ENCODE measurements around the gene CCDC83. TPM values are rescaled to one million over a fixed set of nuclear protein-coding genes. Genes with fewer than 3 reads are reported as not detected.

Gene CCDC83
- total RNA-seq: not detected
- long read RNA-seq: 0 reads

DNA sequence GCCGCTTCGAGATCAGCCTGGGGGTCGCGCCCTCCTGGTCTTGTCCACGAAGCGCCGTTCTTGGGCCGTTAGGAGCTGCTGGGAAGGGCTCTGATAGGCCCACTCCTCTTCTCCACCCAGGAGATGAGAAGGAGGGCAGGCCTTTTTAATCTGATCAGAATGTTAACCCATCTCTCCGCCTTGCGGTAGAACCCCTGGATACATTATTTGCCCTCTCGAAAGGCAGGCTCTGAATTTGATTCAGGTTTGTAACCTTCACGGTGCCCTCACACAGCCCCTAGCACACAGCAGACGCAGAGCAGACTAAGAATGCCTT is at the start of gene CCDC83:
CCDC83 (plus strand) TSS at position 43 of the 316 bp plus-strand sequence. CDS start 9,741 bp downstream, outside the sequence.
- intact Hi-C loops (cut with DNase I): loop anchor here in 1 of 2 donors (10.0 kb wide), 3 partner anchors 90 to 440 kb away; partner anchors contain the start of gene EED
- no peak for DNase-seq
- no peak for ATAC-seq

GRCh38 chr11:85805387-85805786 is 49.8 kb upstream of the CCDC83 start:
- no peak for DNase-seq
- no peak for ATAC-seq
- intact Hi-C loops (cut with DNase I): no loop called here

GRCh38 chr11:85806016-85806415 is 49.2 kb upstream of the CCDC83 start:
- no peak for DNase-seq
- ATAC-seq: no peak
- intact Hi-C loops (cut with DNase I): no loop called here

DNA sequence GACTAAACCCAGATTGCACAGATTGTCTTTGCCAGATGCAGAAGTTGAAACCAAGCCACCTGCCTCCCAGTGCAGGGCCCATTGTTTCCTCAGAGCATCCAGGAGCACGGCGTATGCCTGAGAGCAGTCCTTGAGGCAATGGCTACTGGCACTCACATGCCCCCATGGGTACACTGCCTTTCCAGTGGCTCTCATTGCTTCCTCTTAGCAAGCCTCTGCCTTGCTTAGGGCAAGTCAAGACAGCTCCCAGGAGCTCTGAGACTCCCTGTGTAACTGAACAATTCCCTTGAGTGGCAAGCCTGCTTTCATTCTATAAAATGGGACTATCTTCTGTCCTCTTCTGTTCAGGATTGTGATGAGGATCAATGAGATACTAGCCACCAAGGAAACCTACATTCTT is 48.3 kb upstream of the CCDC83 start:
- ATAC-seq (no peak), DNase-seq (no peak)
- intact Hi-C loops (cut with DNase I): no loop called here

DNA sequence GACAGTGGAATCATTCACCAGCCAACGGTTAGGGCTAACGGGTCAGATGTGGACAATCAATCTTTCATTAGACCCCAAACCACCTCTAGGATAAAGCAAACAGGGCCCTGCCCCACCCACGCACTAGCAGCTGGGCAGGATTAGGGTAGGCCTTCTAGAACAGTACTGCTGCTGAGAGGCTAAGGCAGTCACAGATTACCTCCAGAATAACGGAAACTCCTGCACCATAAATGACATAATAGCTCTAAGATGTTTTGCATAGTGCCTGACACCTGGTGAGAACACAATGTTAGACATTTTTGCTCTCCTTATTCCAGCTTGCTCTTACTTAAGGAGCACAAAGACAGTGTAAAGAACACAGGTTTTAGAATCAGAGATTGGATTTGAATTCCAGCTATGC is 46.0 kb upstream of the CCDC83 start:
- no peak for DNase-seq

DNA sequence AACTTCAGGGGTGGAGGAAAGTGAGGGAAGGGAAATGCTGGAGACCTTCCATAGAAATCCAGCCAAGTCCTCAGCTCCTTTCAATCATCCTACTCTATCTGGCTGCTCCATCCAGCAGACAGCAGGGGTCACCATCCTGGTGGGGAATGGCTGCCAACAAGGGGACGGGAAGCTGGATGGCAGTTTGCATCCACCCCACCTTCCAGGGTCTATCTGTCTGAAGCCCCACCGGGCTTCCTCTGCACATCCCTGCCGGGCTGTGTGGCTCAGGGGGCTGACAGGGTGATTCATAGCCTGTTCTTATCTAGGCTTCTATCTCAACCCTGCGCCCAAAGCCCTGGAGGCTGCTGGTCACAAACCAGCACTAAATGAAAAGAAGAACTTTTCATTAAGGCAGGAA is 45.3 kb upstream of the CCDC83 start:
- ATAC-seq (peak in 1 of 2 donors; percentile 8), DNase-seq (no peak)
- intact Hi-C loops (cut with DNase I): no loop called here

More for the DNA sequence above, 46.0 kb upstream of the CCDC83 start:
- intact Hi-C loops (cut with DNase I): no loop called here
- ATAC-seq: no peak

DNA sequence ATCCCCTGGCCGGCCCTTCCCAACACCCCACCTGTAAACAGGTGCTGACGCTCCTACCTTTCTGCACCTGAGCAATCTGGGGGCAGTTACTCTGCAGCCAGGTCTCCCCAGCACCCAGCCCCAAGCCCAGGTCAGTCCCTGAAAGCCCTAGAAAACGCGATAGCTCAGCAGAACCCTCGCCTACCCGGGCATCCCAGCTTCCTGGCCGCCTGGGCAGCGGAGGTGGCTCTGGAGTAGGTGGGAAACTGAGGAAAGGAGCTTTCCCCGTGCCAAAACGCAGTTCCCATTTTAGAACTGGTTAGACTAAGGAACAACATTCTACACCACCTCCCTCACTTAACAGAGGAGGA is 44.7 kb upstream of the CCDC83 start:
- DNase-seq: no peak
- ATAC-seq: peak; percentile 4 to 13
- intact Hi-C loops (cut with DNase I): no loop called here

DNA sequence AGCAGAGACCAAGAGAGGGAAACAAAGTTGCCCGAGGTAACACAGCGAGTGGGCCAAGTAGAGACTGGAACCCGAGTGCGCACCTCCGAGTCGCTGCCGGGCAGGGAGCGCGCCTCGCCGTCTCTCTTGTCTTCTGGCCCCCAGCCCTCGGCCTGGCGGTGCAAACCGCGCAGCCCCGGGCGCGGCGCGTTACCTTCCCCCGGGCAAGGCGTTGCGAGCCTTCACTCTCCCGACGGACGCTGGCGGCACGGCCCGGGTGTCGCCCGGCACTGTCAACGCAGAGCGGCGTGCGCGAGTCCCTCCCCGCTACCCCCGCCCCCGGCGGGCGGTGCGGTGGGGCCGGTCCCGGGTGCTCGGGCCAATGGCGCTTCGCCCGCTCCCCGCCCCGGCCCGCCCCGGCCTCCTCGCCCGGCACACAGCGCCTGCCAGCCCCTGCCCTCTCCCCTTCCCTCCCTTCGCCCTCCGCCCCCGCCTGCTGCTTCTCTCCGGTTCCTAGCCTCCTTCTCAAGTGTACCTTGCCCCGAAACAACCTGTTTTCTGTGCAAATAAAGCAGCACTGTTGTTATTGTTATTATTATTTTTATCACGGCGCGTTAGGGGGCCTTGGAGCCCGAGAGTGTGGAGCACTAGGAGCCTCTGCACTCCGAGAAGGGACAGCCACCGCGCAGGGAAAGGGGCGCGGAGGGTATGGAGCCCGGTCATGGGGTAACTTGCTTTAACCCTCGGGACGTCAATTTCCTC is 44.1 kb upstream of the CCDC83 start, which contains the start of gene SYTL2:
SYTL2 (minus strand) TSS at position 271 of the 741 bp plus-strand sequence. CDS start 53,416 bp downstream, outside the sequence.
- intact Hi-C loops (cut with DNase I): no loop called here
- ATAC-seq (peak; percentile 99 to 100), DNase-seq (peak; percentile 75)

- ATAC-seq (no peak), DNase-seq (no peak)
- intact Hi-C loops (cut with DNase I): no loop called here
Observed at GRCh38 chr11:85811624-85812023, 43.6 kb upstream of the CCDC83 start.

GRCh38 chr11:85813721-85814120 is 41.5 kb upstream of the CCDC83 start:
- DNase-seq: no peak
- intact Hi-C loops (cut with DNase I): no loop called here
- ATAC-seq: no peak

DNA sequence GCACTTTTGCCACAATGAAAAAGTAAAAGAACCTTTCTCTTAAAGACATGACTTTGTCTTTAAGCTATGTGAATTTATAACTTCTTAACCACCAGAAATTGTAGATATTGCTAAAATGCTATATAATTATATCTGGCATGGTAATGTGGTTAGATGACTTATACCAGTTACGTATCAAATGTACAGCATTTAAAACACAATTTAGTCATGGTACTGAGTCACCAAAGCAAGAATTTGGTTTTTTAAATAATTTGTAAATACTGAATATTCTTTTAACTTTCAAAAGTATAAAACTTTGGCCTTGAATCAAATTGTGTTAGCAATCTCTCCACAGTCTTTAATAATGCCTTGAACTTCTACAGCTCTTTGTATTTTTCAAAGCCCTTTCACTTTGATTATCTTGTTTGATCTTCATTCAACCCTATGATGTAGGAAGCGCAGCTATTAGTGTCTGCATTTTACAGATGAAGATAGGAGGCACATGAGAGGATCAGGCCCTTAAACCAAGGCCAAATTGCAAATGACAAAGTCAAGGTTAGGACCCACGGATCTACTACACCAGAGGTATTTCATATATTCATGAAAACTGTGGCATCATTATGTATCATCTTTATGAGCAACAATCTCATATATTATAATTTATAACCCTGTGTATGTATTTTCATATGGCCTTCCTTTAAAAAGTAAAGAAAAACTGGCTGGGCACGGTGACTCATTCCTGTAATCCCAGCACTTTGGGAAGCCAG is 39.8 kb upstream of the CCDC83 start:
- ATAC-seq: no peak

DNA sequence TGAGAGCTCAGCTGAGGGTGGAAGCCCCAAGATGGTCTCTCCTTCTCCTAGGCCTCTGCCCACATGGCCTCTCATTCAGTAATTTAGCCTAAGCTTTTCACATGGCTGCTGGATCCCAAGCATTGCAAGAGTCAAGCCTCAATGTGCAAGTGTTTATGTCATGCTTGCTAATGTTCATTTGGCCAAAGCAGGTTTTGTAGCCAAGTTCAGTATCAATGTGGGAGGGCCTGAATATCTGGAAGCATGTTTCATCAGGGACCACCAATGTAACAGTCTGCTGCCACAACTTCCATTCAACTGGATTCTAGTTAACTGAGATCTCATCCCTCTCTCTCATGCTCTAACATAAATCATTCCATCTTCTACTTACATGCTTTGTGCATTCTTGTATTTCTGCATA is 35.7 kb upstream of the CCDC83 start:
- ATAC-seq (no peak), DNase-seq (no peak)
- intact Hi-C loops (cut with DNase I): no loop called here

More for the DNA sequence above, 39.8 kb upstream of the CCDC83 start:
- DNase-seq: no peak
- intact Hi-C loops (cut with DNase I): no loop called here

DNA sequence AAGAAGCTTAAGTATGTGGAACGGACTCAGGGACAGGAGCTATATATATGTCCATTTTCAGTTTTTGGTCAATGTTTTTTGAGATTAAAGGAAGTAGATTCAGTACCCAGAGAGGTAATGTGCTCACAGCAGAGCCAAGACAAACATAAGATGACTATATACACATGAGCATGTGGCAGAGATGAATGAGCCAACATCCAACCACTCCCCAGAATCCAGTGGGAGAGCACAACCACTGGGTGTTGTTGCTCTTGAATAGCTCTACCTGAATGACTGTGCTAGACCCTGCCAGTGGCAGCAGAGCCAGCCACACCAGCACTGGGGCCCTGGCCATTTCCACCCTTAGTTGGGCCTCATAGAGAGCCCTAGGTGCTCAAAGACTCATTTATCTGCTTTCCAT is 33.5 kb upstream of the CCDC83 start:
- intact Hi-C loops (cut with DNase I): loop anchor here (5.0 to 10.0 kb wide), 2 partner anchors 124 to 127 kb away; no protein-coding TSS in a partner anchor
- no peak for DNase-seq
- peak in 1 of 2 donors; percentile 18 for ATAC-seq

DNA sequence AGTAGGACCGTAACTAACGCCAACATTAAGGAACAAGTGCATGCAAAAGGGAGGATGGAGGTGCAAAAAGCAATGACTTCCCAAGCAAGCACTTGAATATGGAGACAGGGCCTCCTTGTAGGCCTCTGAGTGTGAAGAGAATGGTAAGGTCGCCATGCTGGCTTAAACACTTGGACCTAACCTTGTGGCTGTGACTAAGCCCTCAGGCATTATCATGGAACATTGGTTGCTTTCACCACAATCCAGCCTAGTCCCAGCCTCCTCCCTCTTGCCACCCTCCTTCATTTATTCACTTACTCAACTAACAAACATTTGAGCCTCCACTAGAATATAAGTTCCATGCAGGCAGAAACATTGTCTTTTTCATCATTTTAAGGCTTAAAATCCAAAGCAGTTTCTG is 32.4 kb upstream of the CCDC83 start:
- ATAC-seq (no peak), DNase-seq (no peak)
- intact Hi-C loops (cut with DNase I): loop anchor here (5.0 to 10.0 kb wide), 2 partner anchors 126 to 128 kb away; no protein-coding TSS in a partner anchor

- ATAC-seq: peak; percentile 13 to 28
- DNase-seq: no peak
- intact Hi-C loops (cut with DNase I): loop anchor here (5.0 to 10.0 kb wide), 2 partner anchors 127 to 129 kb away; no protein-coding TSS in a partner anchor
Observed at GRCh38 chr11:85823816-85824215, 31.4 kb upstream of the CCDC83 start.

- no peak for ATAC-seq
- DNase-seq: no peak
- intact Hi-C loops (cut with DNase I): loop anchor here (2.0 to 10.0 kb wide), 2 partner anchors 131 to 231 kb away; no protein-coding TSS in a partner anchor
Observed at GRCh38 chr11:85825616-85826015, 29.6 kb upstream of the CCDC83 start.

DNA sequence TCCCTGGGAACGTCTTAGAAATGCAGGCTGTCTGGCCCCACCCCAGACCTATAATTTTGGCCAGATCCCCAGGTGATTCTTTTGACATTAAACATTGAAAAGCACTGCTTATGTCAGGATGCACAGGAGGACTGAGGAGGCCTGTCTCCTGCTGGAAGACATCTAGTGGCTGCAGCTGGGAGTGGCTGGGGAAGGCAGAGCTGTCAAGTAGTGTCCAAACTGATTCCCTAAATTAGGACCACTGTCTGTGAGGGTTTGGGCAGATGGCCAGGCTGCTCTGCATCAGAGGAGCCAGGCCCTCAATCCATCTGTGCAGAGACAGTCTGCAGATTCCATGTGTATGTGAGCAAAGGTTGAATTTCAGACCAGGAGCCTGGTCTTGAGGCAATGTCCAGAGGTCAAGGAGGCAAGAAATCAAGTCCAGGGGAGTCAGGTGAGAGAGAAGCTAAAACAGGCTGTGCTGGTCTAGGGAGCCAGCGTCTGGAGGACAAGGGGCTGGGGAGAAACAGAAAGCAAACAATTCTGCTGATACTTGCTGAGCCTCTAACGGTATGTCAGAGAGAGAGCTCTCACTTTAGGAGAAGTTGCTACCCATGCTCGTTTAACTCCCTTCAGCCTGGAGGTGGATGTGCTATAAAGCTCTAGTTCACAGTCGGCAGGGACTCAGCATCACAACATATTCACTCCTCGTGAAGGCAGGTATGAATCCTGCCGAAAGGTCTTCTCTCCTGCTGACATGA is 28.9 kb upstream of the CCDC83 start:
- intact Hi-C loops (cut with DNase I): loop anchor here (2.0 to 10.0 kb wide), 2 partner anchors 131 to 231 kb away; no protein-coding TSS in a partner anchor
- peak; percentile 46 for DNase-seq
- ATAC-seq: peak; percentile 61 to 70

DNA sequence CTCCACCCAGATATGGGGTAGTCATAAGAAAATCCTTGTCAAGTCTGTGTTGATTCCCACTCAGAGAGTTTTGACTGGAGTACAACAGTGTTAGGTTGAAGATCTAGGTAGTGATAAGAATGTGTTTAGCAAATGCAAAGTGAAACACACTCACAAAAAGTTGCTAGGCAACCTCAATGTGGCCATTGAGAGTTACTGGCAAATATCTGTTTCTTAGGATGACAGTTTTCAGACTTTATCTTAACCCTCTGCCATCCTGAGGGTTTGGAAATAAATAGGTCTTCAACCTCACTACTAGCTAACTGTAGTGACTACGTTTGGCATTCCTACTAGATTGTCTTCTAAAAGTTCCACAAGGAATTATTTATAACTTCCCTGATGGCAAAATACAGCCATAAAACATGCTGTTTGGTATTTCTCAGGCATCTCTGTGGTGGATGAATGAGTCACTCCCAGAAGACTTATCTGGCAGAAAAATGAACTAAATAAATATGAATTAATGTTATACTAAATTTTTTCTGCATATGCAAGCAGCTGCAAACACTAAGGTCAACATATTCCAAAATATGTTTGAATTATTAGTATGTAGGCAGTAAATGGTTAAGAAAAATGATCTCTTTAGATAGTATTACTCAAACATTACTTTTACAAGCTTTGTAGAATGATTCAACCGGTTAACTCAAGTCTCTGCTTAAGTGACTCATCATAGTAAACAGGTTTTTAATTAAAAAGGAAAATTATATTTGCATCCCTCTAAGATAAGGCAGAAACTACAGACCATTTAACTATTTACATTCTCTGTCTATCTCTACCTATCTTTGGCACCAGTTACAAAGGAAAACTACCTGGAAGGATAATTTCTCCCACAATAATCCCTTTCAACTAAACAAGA is 27.2 kb upstream of the CCDC83 start:
- intact Hi-C loops (cut with DNase I): loop anchor here (2.0 to 10.0 kb wide), 2 partner anchors 133 to 233 kb away; no protein-coding TSS in a partner anchor
- ATAC-seq: peak in 1 of 2 donors; percentile 51
- DNase-seq: no peak

All from left cardiac atrium (tissue), 4 donors.